GM12878 (cell line): ENCODE measurements around the gene LRRC3C. TPM values are rescaled to one million over a fixed set of nuclear protein-coding genes. Genes with fewer than 3 reads are reported as not detected.

Experiments
- polyA plus RNA-seq, 11 experiments: library from polyadenylated mRNA; depleted of rRNA in 4 of 11; unstranded in 6 of 11; stranded (reverse) in 5 of 11; fragments of >200 nt; fragmentation: Nextera tagmentation in 4 of 11; fragmentation: Illumina TruSeq in 1 of 11; extraction: Ambion mirVana in 4 of 11; extraction: Trizol in 1 of 11; gene quantifications; 1 replicate in 1 of 11; 2 replicates in 10 of 11; pipeline versions ENCODE4 v1.2.1 to v1.2.3, GENCODE V29; 2011 to 2016; ENCODE audit warnings: inconsistent platforms in 2 of 11, missing spikeins in 2 of 11, low read depth in 1 of 11
- total RNA-seq, 4 experiments: library from RNA; depleted of rRNA in 3 of 4; stranded (reverse); fragments of >200 nt in 3 of 4; fragmentation: Illumina TruSeq in 1 of 4; extraction: Trizol in 1 of 4; gene quantifications; 2 replicates each; pipeline versions ENCODE4 v1.2.1 to v1.2.3, GENCODE V29; 2013 to 2021

The LRRC3C gene
- total and polyA plus RNA-seq, 10 of the 15 experiments (the other 5 are each of a cell fraction or from before 2014, with no cell fraction given), result not detected

Other genes with a start within 250 kb of the LRRC3C start
Only the 7 nearest of the 17 such genes appear.
- gene IKZF3, start 63.4 kb upstream of the LRRC3C start, total RNA-seq (2014; rRNA removed), result 61.4 and 63.0 TPM in 2 replicates
- 64.1 and 66.0 TPM in 2 replicates for gene IKZF3, start 63.4 kb upstream of the LRRC3C start, total RNA-seq (2014; rRNA removed; fragmentation: Illumina TruSeq; extraction: Trizol)
- gene IKZF3, start 63.4 kb upstream of the LRRC3C start, total RNA-seq (2021), result 96.4 and 98.2 TPM in 2 replicates
- 36.7 and 53.2 TPM in 2 replicates for gene IKZF3, start 63.4 kb upstream of the LRRC3C start, polyA plus RNA-seq (2011; rRNA removed)
- gene IKZF3, start 63.4 kb upstream of the LRRC3C start, polyA plus RNA-seq (2014; fragmentation: Illumina TruSeq; extraction: Trizol), result 50.8 and 53.0 TPM in 2 replicates
- 10 to 100 TPM in 1 of 2 experiments, 1 to 10 TPM in 1; 5.5 to 14.0 TPM for gene IKZF3, start 63.4 kb upstream of the LRRC3C start, polyA plus RNA-seq (2014; fragmentation: Nextera tagmentation; extraction: Ambion mirVana)
- 31.9 and 33.6 TPM in 2 replicates for gene IKZF3, start 63.4 kb upstream of the LRRC3C start, polyA plus RNA-seq (2014; rRNA removed)
- gene IKZF3, start 63.4 kb upstream of the LRRC3C start, polyA plus RNA-seq (2016; fragmentation: Nextera tagmentation; extraction: Ambion mirVana), result 10 to 100 TPM; 39.3 to 42.3 TPM
- gene ZPBP2, start 59.5 kb upstream of the LRRC3C start, total RNA-seq (2014; rRNA removed), result 0.34 and 0.49 TPM in 2 replicates
- gene ZPBP2, start 59.5 kb upstream of the LRRC3C start, total RNA-seq (2014; rRNA removed; fragmentation: Illumina TruSeq; extraction: Trizol), result 0.45 and 0.46 TPM in 2 replicates
- 0.67 and 0.77 TPM in 2 replicates for gene ZPBP2, start 59.5 kb upstream of the LRRC3C start, total RNA-seq (2021)
- 0.39 and 0.73 TPM in 2 replicates for gene ZPBP2, start 59.5 kb upstream of the LRRC3C start, polyA plus RNA-seq (2011; rRNA removed)
- gene ZPBP2, start 59.5 kb upstream of the LRRC3C start, polyA plus RNA-seq (2014; fragmentation: Illumina TruSeq; extraction: Trizol), result 0.66 and 1.0 TPM in 2 replicates
- 1 to 10 TPM in 1 of 2 experiments, under 1 TPM in 1; 0.62 to 1.0 TPM for gene ZPBP2, start 59.5 kb upstream of the LRRC3C start, polyA plus RNA-seq (2014; fragmentation: Nextera tagmentation; extraction: Ambion mirVana)
- gene ZPBP2, start 59.5 kb upstream of the LRRC3C start, polyA plus RNA-seq (2014; rRNA removed), result 0.33 and 0.36 TPM in 2 replicates
- under 1 TPM; 0.53 to 0.98 TPM for gene ZPBP2, start 59.5 kb upstream of the LRRC3C start, polyA plus RNA-seq (2016; fragmentation: Nextera tagmentation; extraction: Ambion mirVana)
- 3.2 and 3.6 TPM in 2 replicates for gene GSDMB, start 9.1 kb upstream of the LRRC3C start, total RNA-seq (2014; rRNA removed)
- 6.0 and 6.7 TPM in 2 replicates for gene GSDMB, start 9.1 kb upstream of the LRRC3C start, total RNA-seq (2014; rRNA removed; fragmentation: Illumina TruSeq; extraction: Trizol)
- 5.7 and 6.3 TPM in 2 replicates for gene GSDMB, start 9.1 kb upstream of the LRRC3C start, total RNA-seq (2021)
- 13.0 and 13.1 TPM in 2 replicates for gene GSDMB, start 9.1 kb upstream of the LRRC3C start, polyA plus RNA-seq (2011; rRNA removed)
- gene GSDMB, start 9.1 kb upstream of the LRRC3C start, polyA plus RNA-seq (2014; fragmentation: Illumina TruSeq; extraction: Trizol), result 7.2 and 11.7 TPM in 2 replicates
- gene GSDMB, start 9.1 kb upstream of the LRRC3C start, polyA plus RNA-seq (2014; fragmentation: Nextera tagmentation; extraction: Ambion mirVana), result 1 to 10 TPM in 1 of 2 experiments, under 1 TPM in 1; 0.84 to 2.2 TPM
- gene GSDMB, start 9.1 kb upstream of the LRRC3C start, polyA plus RNA-seq (2014; rRNA removed), result 7.3 and 7.4 TPM in 2 replicates
- gene GSDMB, start 9.1 kb upstream of the LRRC3C start, polyA plus RNA-seq (2016; fragmentation: Nextera tagmentation; extraction: Ambion mirVana), result 1 to 10 TPM; 1.9 to 2.3 TPM
- gene ORMDL3, start 131 bp upstream of the LRRC3C start, total RNA-seq (2014; rRNA removed), result 51.5 and 53.3 TPM in 2 replicates
- 48.5 and 58.0 TPM in 2 replicates for gene ORMDL3, start 131 bp upstream of the LRRC3C start, total RNA-seq (2014; rRNA removed; fragmentation: Illumina TruSeq; extraction: Trizol)
- 49.4 and 56.0 TPM in 2 replicates for gene ORMDL3, start 131 bp upstream of the LRRC3C start, total RNA-seq (2021)
- gene ORMDL3, start 131 bp upstream of the LRRC3C start, polyA plus RNA-seq (2011; rRNA removed), result 62.0 and 98.1 TPM in 2 replicates
- gene ORMDL3, start 131 bp upstream of the LRRC3C start, polyA plus RNA-seq (2014; fragmentation: Illumina TruSeq; extraction: Trizol), result 45.5 and 51.3 TPM in 2 replicates
- gene ORMDL3, start 131 bp upstream of the LRRC3C start, polyA plus RNA-seq (2014; fragmentation: Nextera tagmentation; extraction: Ambion mirVana), result 10 to 100 TPM in 1 of 2 experiments, 1 to 10 TPM in 1; 8.8 to 21.1 TPM
- gene ORMDL3, start 131 bp upstream of the LRRC3C start, polyA plus RNA-seq (2014; rRNA removed), result 50.3 and 53.0 TPM in 2 replicates
- gene ORMDL3, start 131 bp upstream of the LRRC3C start, polyA plus RNA-seq (2016; fragmentation: Nextera tagmentation; extraction: Ambion mirVana), result 10 to 100 TPM in 1 of 2 experiments, 1 to 10 TPM in 1; 9.6 to 12.5 TPM
- gene GSDMA, start 35.3 kb downstream of the LRRC3C start, total RNA-seq (2014; rRNA removed), result not detected in 2 replicates
- gene GSDMA, start 35.3 kb downstream of the LRRC3C start, total RNA-seq (2014; rRNA removed; fragmentation: Illumina TruSeq; extraction: Trizol), result not detected in 2 replicates
- gene GSDMA, start 35.3 kb downstream of the LRRC3C start, total RNA-seq (2021), result not detected in 2 replicates
- gene GSDMA, start 35.3 kb downstream of the LRRC3C start, polyA plus RNA-seq (2011; rRNA removed), result 0.11 and 0.33 TPM in 2 replicates
- not detected in 2 replicates for gene GSDMA, start 35.3 kb downstream of the LRRC3C start, polyA plus RNA-seq (2014; fragmentation: Illumina TruSeq; extraction: Trizol)
- gene GSDMA, start 35.3 kb downstream of the LRRC3C start, polyA plus RNA-seq (2014; fragmentation: Nextera tagmentation; extraction: Ambion mirVana), result under 1 TPM in 1 of 2 experiments, not detected in 1; 0.04 TPM
- not detected in 2 replicates for gene GSDMA, start 35.3 kb downstream of the LRRC3C start, polyA plus RNA-seq (2014; rRNA removed)
- not detected for gene GSDMA, start 35.3 kb downstream of the LRRC3C start, polyA plus RNA-seq (2016; fragmentation: Nextera tagmentation; extraction: Ambion mirVana)
- gene PSMD3, start 53.1 kb downstream of the LRRC3C start, total RNA-seq (2014; rRNA removed), result 132 and 150 TPM in 2 replicates
- gene PSMD3, start 53.1 kb downstream of the LRRC3C start, total RNA-seq (2014; rRNA removed; fragmentation: Illumina TruSeq; extraction: Trizol), result 65.8 and 70.3 TPM in 2 replicates
- 150 and 151 TPM in 2 replicates for gene PSMD3, start 53.1 kb downstream of the LRRC3C start, total RNA-seq (2021)
- gene PSMD3, start 53.1 kb downstream of the LRRC3C start, polyA plus RNA-seq (2011; rRNA removed), result 35.1 and 79.4 TPM in 2 replicates
- 78.8 and 121 TPM in 2 replicates for gene PSMD3, start 53.1 kb downstream of the LRRC3C start, polyA plus RNA-seq (2014; fragmentation: Illumina TruSeq; extraction: Trizol)
- gene PSMD3, start 53.1 kb downstream of the LRRC3C start, polyA plus RNA-seq (2014; fragmentation: Nextera tagmentation; extraction: Ambion mirVana), result 1 to 10 TPM; 2.2 to 2.6 TPM
- gene PSMD3, start 53.1 kb downstream of the LRRC3C start, polyA plus RNA-seq (2014; rRNA removed), result 138 and 155 TPM in 2 replicates
- 100 to 1,000 TPM; 182 to 192 TPM for gene PSMD3, start 53.1 kb downstream of the LRRC3C start, polyA plus RNA-seq (2016; fragmentation: Nextera tagmentation; extraction: Ambion mirVana)
- gene CSF3, start 87.7 kb downstream of the LRRC3C start, total RNA-seq (2014; rRNA removed), result 0.16 TPM in 1 of 2 replicates, not detected in the other
- gene CSF3, start 87.7 kb downstream of the LRRC3C start, total RNA-seq (2014; rRNA removed; fragmentation: Illumina TruSeq; extraction: Trizol), result 0.09 TPM in 1 of 2 replicates, not detected in the other
- gene CSF3, start 87.7 kb downstream of the LRRC3C start, total RNA-seq (2021), result 0.28 TPM in 1 of 2 replicates, not detected in the other
- not detected in 2 replicates for gene CSF3, start 87.7 kb downstream of the LRRC3C start, polyA plus RNA-seq (2011; rRNA removed)
- gene CSF3, start 87.7 kb downstream of the LRRC3C start, polyA plus RNA-seq (2014; fragmentation: Illumina TruSeq; extraction: Trizol), result 0.10 TPM in 1 of 2 replicates, not detected in the other
- gene CSF3, start 87.7 kb downstream of the LRRC3C start, polyA plus RNA-seq (2014; fragmentation: Nextera tagmentation; extraction: Ambion mirVana), result under 1 TPM in 1 of 2 experiments, not detected in 1; 0.09 TPM
- 0.23 and 0.36 TPM in 2 replicates for gene CSF3, start 87.7 kb downstream of the LRRC3C start, polyA plus RNA-seq (2014; rRNA removed)
- gene CSF3, start 87.7 kb downstream of the LRRC3C start, polyA plus RNA-seq (2016; fragmentation: Nextera tagmentation; extraction: Ambion mirVana), result under 1 TPM in 1 of 2 experiments, not detected in 1; 0.12 TPM